Activated CD8-positive, alpha-beta memory T cell treated with anti-CD3 and anti-CD28 coated beads, Interleukin-2, amount 50 U/mL, for 48 hours (primary cell): Measurements from ENCODE around the gene RPUSD4.

ENCODE experiments used
- DNase-seq: peaks from one replicate; pipeline ENCODE4 v3.0.0-alpha.2; 2020

RPUSD4 gene

GRCh38 chr11:126212089-126212660, 725 bp upstream of the RPUSD4 start:
- no peak for DNase-seq

GRCh38 chr11:126210871-126211235, 597 bp downstream of the RPUSD4 start:
- no peak for DNase-seq

GRCh38 chr11:126207896-126208295, 3.6 kb downstream of the RPUSD4 start:
- no peak for DNase-seq

- DNase-seq, result no peak
Observed at GRCh38 chr11:126205359-126205758, 6.1 kb downstream of the RPUSD4 start.

GRCh38 chr11:126202646-126203359, 8.6 kb downstream of the RPUSD4 start:
- DNase-seq, result no peak

- DNase-seq, result no peak
Observed at GRCh38 chr11:126198648-126199047, 12.8 kb downstream of the RPUSD4 start.

GRCh38 chr11:126197277-126197939, 14.0 kb downstream of the RPUSD4 start:
- DNase-seq, result no peak

- DNase-seq, result no peak
Observed at GRCh38 chr11:126195119-126195518, 16.3 kb downstream of the RPUSD4 start.

- no peak for DNase-seq
Observed at GRCh38 chr11:126194121-126194543, 17.3 kb downstream of the RPUSD4 start.

- no peak for DNase-seq
Observed at GRCh38 chr11:126193038-126193478, 18.4 kb downstream of the RPUSD4 start.

- DNase-seq, result no peak
Observed at GRCh38 chr11:126192361-126192760, 19.1 kb downstream of the RPUSD4 start.

- no peak for DNase-seq
Observed at GRCh38 chr11:126191379-126192073, 19.9 kb downstream of the RPUSD4 start.

GRCh38 chr11:126190792-126191191, 20.7 kb downstream of the RPUSD4 start:
- DNase-seq, result no peak

GRCh38 chr11:126189109-126189929, 22.1 kb downstream of the RPUSD4 start:
- DNase-seq, result no peak

- no peak for DNase-seq
Observed at GRCh38 chr11:126188332-126189108, 22.9 kb downstream of the RPUSD4 start.

- DNase-seq, result no peak
Observed at GRCh38 chr11:126186708-126187529, 24.5 kb downstream of the RPUSD4 start.

- no peak for DNase-seq
Observed at GRCh38 chr11:126186025-126186698, 25.3 kb downstream of the RPUSD4 start.

- no peak for DNase-seq
Observed at GRCh38 chr11:126185259-126186024, 26.0 kb downstream of the RPUSD4 start.

GRCh38 chr11:126182787-126183445, 28.5 kb downstream of the RPUSD4 start:
- no peak for DNase-seq
